Right atrium auricular region (tissue), 2 donors: ENCODE results near the gene GAREM1. TPM values are rescaled to one million over a fixed set of nuclear protein-coding genes. Genes with fewer than 3 reads are reported as not detected.

Experiments
- DNase-seq: peaks from one replicate; pipeline ENCODE4 v3.0.0-alpha.2; 2019; ENCODE audit warnings: low spot score
- H3K27ac ChIP-seq, 2 donors: fragments of 200-600 bp; sonication (generic); 1 replicate in 1 of 2; 2 replicates in 1 of 2; pipeline ENCODE4 v1.5.1; 2016 to 2019
- H3K27me3 ChIP-seq, 2 donors: fragments of 200-600 bp; sonication (generic); one replicate each; pipeline versions ENCODE4 v1.5.1 to v1.6.0; 2017 to 2019
- H3K36me3 ChIP-seq: fragments of 200-600 bp; sonication (generic); one replicate; pipeline ENCODE4 v1.5.1; 2016
- H3K4me1 ChIP-seq, 2 donors: fragments of 200-600 bp; sonication (generic); one replicate each; pipeline versions ENCODE4 v1.5.1 to v1.6.0; 2017 to 2019
- H3K4me3 ChIP-seq, 2 donors: fragments of 200-600 bp; sonication (generic); 1 replicate in 1 of 2; 2 replicates in 1 of 2; pipeline ENCODE4 v1.5.1; 2017 to 2019; ENCODE audit warnings: mild to moderate bottlenecking in 1 of 2, moderate library complexity in 1 of 2
- H3K9me3 ChIP-seq, 2 donors: fragments of 200-600 bp; sonication (generic); one replicate each; pipeline ENCODE4 v1.5.1; 2019
- total RNA-seq, 2 donors: library from RNA; depleted of rRNA; stranded (reverse); fragments of >200 nt; gene quantifications; one replicate each; pipeline ENCODE4 v1.1.0, GENCODE V29; 2016
- TF ChIP-seq, protein P1 (sequence below), 2 donors: fragments of 200-600 bp; sonication (generic); IDR thresholded peaks; one replicate each; pipeline ENCODE4 v1.5.1; 2019; ENCODE audit warnings: antibody characterized with exemption in 2 of 2

The GAREM1 gene
- total RNA-seq, 2 donors from 2014 or later, result 13.6 to 19.3 TPM

DNA sequence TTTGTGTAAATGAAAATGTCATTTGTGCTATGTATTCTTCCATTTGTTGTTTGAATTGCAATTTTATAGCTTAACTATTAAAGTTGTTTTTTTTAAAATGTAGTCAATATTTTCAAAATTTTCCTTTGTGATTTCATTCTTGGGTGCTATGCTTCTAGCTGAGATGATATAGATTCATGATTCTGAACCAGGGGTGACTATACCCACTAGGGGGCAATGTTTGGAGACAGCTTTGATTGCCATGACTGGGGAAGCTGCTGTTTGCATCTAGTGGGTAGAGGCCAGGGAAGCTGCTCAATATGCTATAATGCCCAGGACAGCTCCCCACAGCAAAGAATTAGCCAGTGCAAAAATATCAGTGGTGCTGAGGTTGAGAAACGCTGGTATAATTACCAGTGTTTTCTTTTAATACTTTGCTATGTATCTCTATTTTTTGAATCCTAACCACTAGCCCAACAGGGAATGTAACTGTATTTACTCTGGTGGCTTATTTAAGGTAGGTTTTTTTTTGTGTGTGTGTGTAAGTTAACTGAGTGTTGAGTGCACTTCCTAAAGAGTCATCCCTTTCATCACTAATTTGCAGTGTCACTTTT, 181.1 kb downstream of the GAREM1 start:
- H3K4me1 ChIP-seq, result no peaks in the 10 kb centered on the region
- no peak overlapping the region for H3K27ac ChIP-seq
- TF ChIP-seq, protein P1, sequence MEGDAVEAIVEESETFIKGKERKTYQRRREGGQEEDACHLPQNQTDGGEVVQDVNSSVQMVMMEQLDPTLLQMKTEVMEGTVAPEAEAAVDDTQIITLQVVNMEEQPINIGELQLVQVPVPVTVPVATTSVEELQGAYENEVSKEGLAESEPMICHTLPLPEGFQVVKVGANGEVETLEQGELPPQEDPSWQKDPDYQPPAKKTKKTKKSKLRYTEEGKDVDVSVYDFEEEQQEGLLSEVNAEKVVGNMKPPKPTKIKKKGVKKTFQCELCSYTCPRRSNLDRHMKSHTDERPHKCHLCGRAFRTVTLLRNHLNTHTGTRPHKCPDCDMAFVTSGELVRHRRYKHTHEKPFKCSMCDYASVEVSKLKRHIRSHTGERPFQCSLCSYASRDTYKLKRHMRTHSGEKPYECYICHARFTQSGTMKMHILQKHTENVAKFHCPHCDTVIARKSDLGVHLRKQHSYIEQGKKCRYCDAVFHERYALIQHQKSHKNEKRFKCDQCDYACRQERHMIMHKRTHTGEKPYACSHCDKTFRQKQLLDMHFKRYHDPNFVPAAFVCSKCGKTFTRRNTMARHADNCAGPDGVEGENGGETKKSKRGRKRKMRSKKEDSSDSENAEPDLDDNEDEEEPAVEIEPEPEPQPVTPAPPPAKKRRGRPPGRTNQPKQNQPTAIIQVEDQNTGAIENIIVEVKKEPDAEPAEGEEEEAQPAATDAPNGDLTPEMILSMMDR (IDR thresholded peaks at IDR 0.05), result peak in 1 of 2 donors; percentile 70
- no peak for DNase-seq
- no peak overlapping the region for H3K4me3 ChIP-seq
- H3K27me3 ChIP-seq, result no peaks in the 10 kb centered on the region
- H3K36me3 ChIP-seq, result no peaks in the 10 kb centered on the region
- H3K9me3 ChIP-seq, result no peaks in the 10 kb centered on the region

- Histone ChIP-seq H3K4me1 (peaks cover 0 to 9% of the 10 kb centered on the region in 2 donors), H3K4me3 (no peak overlapping the region), H3K9me3 (no peaks in the 10 kb centered on the region), H3K27me3 (no peaks in the 10 kb centered on the region), H3K27ac (peak overlapping the region in 1 of 2 donors; percentile 46), H3K36me3 (no peaks in the 10 kb centered on the region)
- no peak for DNase-seq
- TF ChIP-seq, protein P1 (IDR thresholded peaks at IDR 0.05), result no peak
Observed at GRCh38 chr18:32287873-32288272, 182.8 kb downstream of the GAREM1 start.

DNA sequence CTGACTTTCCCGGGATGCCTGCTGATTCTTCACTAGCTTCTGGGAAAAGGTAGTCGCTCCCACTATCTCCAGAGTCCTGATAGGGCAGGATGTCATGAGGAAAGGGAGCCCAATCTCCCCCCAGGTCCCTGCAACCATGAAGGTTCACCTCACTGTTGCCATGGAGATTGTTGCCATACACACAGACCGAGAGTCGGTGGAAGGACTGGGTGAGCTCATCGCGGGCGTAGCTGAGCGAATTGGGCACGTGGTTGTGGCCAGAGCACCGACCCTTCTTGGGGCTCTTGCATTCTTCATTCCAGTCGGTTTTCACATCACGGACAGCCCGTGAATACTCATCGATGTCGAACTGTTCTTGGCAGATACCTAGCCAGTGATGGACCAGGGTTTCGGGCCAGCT, 183.4 kb downstream of the GAREM1 start:
- TF ChIP-seq, protein P1 (IDR thresholded peaks at IDR 0.05), result no peak
- peak overlapping the region in 1 of 2 donors; percentile 7 for H3K4me3 ChIP-seq
- peaks cover 0 to 15% of the 10 kb centered on the region in 2 donors for H3K4me1 ChIP-seq

DNA sequence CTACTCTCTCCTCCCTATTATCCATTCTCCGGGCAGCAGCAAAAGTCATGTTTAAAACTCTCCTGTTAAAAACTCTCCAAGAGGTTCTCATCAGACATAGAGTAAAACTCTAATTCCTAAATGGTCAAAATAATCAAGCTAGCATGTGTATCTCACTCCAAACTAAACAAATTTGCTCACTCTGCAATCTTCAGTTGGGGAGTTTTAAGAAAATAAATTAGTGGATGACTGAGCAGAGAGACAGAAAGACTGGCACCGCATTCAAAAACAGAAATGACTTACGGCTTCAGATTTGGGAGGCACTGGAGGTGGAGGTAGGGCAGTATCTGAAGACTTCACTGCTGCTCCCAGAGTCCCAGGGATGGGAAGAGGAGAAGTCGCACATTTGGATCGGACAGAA, 183.9 kb downstream of the GAREM1 start:
- H3K4me3 ChIP-seq, result peak overlapping the region in 1 of 2 donors; percentile 7
- no peaks in the 10 kb centered on the region for H3K36me3 ChIP-seq
- no peak for DNase-seq
- H3K9me3 ChIP-seq, result no peaks in the 10 kb centered on the region
- H3K27ac ChIP-seq, result peak overlapping the region; percentile 44 to 46
- peaks cover 0 to 15% of the 10 kb centered on the region in 2 donors for H3K4me1 ChIP-seq
- H3K27me3 ChIP-seq, result no peaks in the 10 kb centered on the region
- TF ChIP-seq, protein P1 (IDR thresholded peaks at IDR 0.05), result no peak

More for the DNA sequence above, 183.4 kb downstream of the GAREM1 start:
- DNase-seq, result peak; percentile 67
- Histone ChIP-seq H3K9me3 (no peaks in the 10 kb centered on the region), H3K36me3 (no peaks in the 10 kb centered on the region), H3K27ac (peak overlapping the region; percentile 44 to 46), H3K27me3 (no peaks in the 10 kb centered on the region)

DNA sequence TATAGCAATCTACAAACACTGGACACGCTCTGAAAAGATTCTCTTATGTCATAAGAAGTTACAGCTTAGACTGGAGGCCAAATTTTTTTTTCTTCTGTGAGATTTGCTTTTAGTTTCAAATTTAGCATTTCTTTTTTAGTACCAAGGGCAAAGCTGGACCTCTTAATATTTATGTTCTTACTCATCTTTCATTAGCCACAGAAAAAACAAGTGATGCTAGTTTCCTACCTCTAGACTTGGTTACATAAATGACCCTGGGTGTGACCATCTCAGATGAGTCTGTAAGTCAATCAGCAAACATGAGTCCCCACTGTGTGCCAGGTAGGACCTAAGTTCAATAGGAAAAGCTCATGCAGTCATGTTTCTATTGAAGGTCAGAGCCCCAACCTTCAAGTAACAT, 186.4 kb downstream of the GAREM1 start:
- no peak overlapping the region for H3K27ac ChIP-seq
- no peaks in the 10 kb centered on the region for H3K36me3 ChIP-seq
- no peaks in the 10 kb centered on the region for H3K27me3 ChIP-seq
- TF ChIP-seq, protein P1 (IDR thresholded peaks at IDR 0.05), result no peak
- DNase-seq, result no peak
- peaks cover 0 to 24% of the 10 kb centered on the region in 2 donors for H3K4me1 ChIP-seq
- no peaks in the 10 kb centered on the region for H3K9me3 ChIP-seq
- no peak overlapping the region for H3K4me3 ChIP-seq

DNA sequence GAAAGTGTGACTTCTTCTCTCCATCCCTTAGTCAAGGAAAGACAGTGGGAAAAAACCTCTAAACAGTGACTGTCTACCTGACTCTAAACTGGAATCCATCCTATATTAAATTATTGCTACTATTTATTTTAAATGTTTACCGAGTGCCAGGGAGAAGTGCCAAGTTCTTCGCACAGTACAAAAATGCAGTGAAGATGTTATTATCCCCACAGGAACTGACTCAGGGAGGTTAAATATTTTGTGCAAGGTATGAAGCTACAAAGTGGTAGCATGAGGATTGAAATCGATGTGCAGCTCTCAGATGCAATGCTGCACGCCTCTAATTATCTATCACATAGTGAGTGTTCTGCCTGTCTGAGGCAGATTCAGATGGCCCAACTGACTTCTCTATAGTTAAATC, 189.8 kb downstream of the GAREM1 start:
- no peak overlapping the region for H3K27ac ChIP-seq
- H3K9me3 ChIP-seq, result no peaks in the 10 kb centered on the region
- no peak overlapping the region for H3K4me3 ChIP-seq
- no peak for DNase-seq
- H3K4me1 ChIP-seq, result peaks cover 0 to 24% of the 10 kb centered on the region in 2 donors
- H3K36me3 ChIP-seq, result no peaks in the 10 kb centered on the region
- TF ChIP-seq, protein P1 (IDR thresholded peaks at IDR 0.05), result no peak
- no peaks in the 10 kb centered on the region for H3K27me3 ChIP-seq
